GM12878 (cell line): ENCODE data around the gene ADD1. TPM values are rescaled to one million over a fixed set of nuclear protein-coding genes. Genes with fewer than 3 reads are reported as not detected.

Experiments
- BRCA1 ChIP-seq: IDR thresholded peaks from 2 replicates; pipeline ENCODE4 v1.6.1; 2011; ENCODE audit warnings: low read depth, low read length, improper control_type of control experiment
- CHD2 ChIP-seq: IDR thresholded peaks from 2 replicates; pipeline ENCODE4 v1.6.1; 2011; ENCODE audit warnings: low read depth, low read length, improper control_type of control experiment, borderline replicate concordance
- HCFC1 ChIP-seq: fragments of 150-350 bp; IDR thresholded peaks from 2 replicates; pipeline ENCODE4 v1.6.1; 2014; ENCODE audit warnings: low read length
- KAT2A ChIP-seq: conservative IDR thresholded peaks from 2 replicates; pipeline ENCODE4 v1.6.1; 2011; ENCODE audit warnings: low read depth, low read length; ENCODE audit not compliant: control insufficient read depth
- LARP7 ChIP-seq: fragments of 450-650 bp; IDR thresholded peaks from 2 replicates; pipeline ENCODE4 v1.6.1; 2017; ENCODE audit warnings: mild to moderate bottlenecking
- SMAD1 ChIP-seq: fragments of 450-650 bp; IDR thresholded peaks from 2 replicates; pipeline ENCODE4 v1.6.1; 2018; ENCODE audit warnings: mild to moderate bottlenecking, low read depth; ENCODE audit not compliant: partially characterized antibody
- SMAD5 ChIP-seq: IDR thresholded peaks from 2 replicates; pipeline ENCODE4 v1.6.1; 2016; ENCODE audit warnings: antibody characterized with exemption, low read depth
- SMARCA5 ChIP-seq: fragments of 450-650 bp; IDR thresholded peaks from 2 replicates; pipeline ENCODE4 v1.6.1; 2017; ENCODE audit warnings: mild to moderate bottlenecking
- STAT3 ChIP-seq: IDR thresholded peaks from 2 replicates; pipeline ENCODE4 v1.6.1; 2011; ENCODE audit warnings: low read depth, low read length, improper control_type of control experiment
- ZNF217 ChIP-seq: fragments of 450-650 bp; IDR thresholded peaks from 2 replicates; pipeline ENCODE4 v1.6.1; 2017; ENCODE audit warnings: antibody characterized with exemption, mild to moderate bottlenecking
- ZNF622 ChIP-seq: fragments of 450-650 bp; IDR thresholded peaks from 2 replicates; pipeline ENCODE4 v1.6.1; 2017; ENCODE audit warnings: mild to moderate bottlenecking, inconsistent platforms
- polyA plus RNA-seq, 11 experiments: library from polyadenylated mRNA; depleted of rRNA in 4 of 11; unstranded in 6 of 11; stranded (reverse) in 5 of 11; fragments of >200 nt; fragmentation: Nextera tagmentation in 4 of 11; fragmentation: Illumina TruSeq in 1 of 11; extraction: Ambion mirVana in 4 of 11; extraction: Trizol in 1 of 11; gene quantifications; 1 replicate in 1 of 11; 2 replicates in 10 of 11; pipeline versions ENCODE4 v1.2.1 to v1.2.3, GENCODE V29; 2011 to 2016; ENCODE audit warnings: inconsistent platforms in 2 of 11, missing spikeins in 2 of 11, low read depth in 1 of 11
- total RNA-seq, 4 experiments: library from RNA; depleted of rRNA in 3 of 4; stranded (reverse); fragments of >200 nt in 3 of 4; fragmentation: Illumina TruSeq in 1 of 4; extraction: Trizol in 1 of 4; gene quantifications; 2 replicates each; pipeline versions ENCODE4 v1.2.1 to v1.2.3, GENCODE V29; 2013 to 2021
- TF ChIP-seq, protein P1 (sequence below): fragments of 450-650 bp; IDR thresholded peaks from 2 replicates; pipeline ENCODE4 v1.6.1; 2016; ENCODE audit warnings: mild to moderate bottlenecking
- TF ChIP-seq, protein P2 (sequence below): fragments of 450-650 bp; IDR thresholded peaks from 2 replicates; pipeline ENCODE4 v1.6.1; 2016; ENCODE audit warnings: mild to moderate bottlenecking
- TF ChIP-seq, protein P3 (sequence below): IDR thresholded peaks from 2 replicates; pipeline ENCODE4 v1.6.1; 2012; ENCODE audit warnings: mild to moderate bottlenecking, low read depth, low read length
- TF ChIP-seq, protein P4 (sequence below): IDR thresholded peaks from 2 replicates; pipeline ENCODE4 v1.6.1; 2011; ENCODE audit warnings: borderline replicate concordance, low read depth, mild to moderate bottlenecking, moderate library complexity, mixed read lengths, low read length; ENCODE audit not compliant: insufficient read depth; ENCODE audit errors: extremely low read length

Gene ADD1
- total and polyA plus RNA-seq, 10 of the 15 experiments (the other 5 are each of a cell fraction or from before 2014, with no cell fraction given): 21.6 to 182 (median 105) TPM

DNA sequence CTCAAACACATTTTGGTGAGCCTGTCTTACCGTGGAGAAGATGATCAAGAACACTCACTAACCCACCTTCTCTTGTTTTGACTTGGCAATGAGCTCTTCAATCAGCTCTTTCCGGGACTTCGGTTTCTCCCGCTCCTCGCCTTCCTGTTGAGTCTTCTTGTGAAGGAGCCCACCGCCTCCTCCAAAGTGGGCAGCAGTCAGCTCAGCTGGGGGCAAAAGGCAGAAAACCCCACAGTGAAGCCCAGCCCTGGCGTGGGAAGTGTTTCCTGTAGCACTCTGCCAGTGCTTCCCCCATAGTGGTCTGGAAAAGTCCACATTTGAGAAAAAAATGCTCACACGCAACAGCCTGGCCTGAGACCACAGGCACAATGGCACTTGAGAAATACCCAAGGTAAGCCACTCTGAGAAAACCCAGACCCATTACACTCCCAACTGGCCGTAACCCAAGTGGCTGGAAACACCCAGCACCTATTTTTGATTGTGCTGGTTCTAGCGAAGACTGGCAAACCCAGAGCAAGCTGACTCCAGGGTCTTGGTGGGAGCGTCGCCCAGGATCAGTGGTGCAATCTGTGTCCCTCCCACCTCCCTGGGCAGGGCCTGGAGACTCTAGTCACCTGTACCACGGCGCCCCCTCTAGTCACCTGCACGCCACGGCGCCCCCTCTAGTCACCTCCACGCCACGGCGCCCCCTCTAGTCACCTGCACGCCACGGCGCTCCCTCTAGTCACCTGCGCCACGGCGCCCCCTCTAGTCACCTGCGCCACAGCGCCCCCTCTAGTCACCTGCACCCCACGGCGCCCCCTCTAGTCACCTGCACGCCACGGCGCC, 110.9 kb downstream of the ADD1 start (continued):
- no peak for TF ChIP-seq STAT3
- no peak for TF ChIP-seq ZNF217
- TF ChIP-seq SMAD1: no peak
- TF ChIP-seq, protein P1, sequence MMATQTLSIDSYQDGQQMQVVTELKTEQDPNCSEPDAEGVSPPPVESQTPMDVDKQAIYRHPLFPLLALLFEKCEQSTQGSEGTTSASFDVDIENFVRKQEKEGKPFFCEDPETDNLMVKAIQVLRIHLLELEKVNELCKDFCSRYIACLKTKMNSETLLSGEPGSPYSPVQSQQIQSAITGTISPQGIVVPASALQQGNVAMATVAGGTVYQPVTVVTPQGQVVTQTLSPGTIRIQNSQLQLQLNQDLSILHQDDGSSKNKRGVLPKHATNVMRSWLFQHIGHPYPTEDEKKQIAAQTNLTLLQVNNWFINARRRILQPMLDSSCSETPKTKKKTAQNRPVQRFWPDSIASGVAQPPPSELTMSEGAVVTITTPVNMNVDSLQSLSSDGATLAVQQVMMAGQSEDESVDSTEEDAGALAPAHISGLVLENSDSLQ: no peak
- TF ChIP-seq, protein P2, sequence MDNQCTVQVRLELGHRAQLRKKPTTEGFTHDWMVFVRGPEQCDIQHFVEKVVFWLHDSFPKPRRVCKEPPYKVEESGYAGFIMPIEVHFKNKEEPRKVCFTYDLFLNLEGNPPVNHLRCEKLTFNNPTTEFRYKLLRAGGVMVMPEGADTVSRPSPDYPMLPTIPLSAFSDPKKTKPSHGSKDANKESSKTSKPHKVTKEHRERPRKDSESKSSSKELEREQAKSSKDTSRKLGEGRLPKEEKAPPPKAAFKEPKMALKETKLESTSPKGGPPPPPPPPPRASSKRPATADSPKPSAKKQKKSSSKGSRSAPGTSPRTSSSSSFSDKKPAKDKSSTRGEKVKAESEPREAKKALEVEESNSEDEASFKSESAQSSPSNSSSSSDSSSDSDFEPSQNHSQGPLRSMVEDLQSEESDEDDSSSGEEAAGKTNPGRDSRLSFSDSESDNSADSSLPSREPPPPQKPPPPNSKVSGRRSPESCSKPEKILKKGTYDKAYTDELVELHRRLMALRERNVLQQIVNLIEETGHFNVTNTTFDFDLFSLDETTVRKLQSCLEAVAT: no peak
- TF ChIP-seq, protein P3, sequence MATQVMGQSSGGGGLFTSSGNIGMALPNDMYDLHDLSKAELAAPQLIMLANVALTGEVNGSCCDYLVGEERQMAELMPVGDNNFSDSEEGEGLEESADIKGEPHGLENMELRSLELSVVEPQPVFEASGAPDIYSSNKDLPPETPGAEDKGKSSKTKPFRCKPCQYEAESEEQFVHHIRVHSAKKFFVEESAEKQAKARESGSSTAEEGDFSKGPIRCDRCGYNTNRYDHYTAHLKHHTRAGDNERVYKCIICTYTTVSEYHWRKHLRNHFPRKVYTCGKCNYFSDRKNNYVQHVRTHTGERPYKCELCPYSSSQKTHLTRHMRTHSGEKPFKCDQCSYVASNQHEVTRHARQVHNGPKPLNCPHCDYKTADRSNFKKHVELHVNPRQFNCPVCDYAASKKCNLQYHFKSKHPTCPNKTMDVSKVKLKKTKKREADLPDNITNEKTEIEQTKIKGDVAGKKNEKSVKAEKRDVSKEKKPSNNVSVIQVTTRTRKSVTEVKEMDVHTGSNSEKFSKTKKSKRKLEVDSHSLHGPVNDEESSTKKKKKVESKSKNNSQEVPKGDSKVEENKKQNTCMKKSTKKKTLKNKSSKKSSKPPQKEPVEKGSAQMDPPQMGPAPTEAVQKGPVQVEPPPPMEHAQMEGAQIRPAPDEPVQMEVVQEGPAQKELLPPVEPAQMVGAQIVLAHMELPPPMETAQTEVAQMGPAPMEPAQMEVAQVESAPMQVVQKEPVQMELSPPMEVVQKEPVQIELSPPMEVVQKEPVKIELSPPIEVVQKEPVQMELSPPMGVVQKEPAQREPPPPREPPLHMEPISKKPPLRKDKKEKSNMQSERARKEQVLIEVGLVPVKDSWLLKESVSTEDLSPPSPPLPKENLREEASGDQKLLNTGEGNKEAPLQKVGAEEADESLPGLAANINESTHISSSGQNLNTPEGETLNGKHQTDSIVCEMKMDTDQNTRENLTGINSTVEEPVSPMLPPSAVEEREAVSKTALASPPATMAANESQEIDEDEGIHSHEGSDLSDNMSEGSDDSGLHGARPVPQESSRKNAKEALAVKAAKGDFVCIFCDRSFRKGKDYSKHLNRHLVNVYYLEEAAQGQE: 0 out of 2 replicates have a peak, but pooled peaks have one; percentile 24
- TF ChIP-seq CHD2: no peak
- no peak for TF ChIP-seq ZNF622
- no peak for TF ChIP-seq HCFC1
- TF ChIP-seq, protein P4, sequence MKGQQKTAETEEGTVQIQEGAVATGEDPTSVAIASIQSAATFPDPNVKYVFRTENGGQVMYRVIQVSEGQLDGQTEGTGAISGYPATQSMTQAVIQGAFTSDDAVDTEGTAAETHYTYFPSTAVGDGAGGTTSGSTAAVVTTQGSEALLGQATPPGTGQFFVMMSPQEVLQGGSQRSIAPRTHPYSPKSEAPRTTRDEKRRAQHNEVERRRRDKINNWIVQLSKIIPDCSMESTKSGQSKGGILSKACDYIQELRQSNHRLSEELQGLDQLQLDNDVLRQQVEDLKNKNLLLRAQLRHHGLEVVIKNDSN: no peak
- TF ChIP-seq SMARCA5: peak; percentile 58; the same call in 1 of the 2 replicates
- no peak for TF ChIP-seq KAT2A
- TF ChIP-seq SMAD5: no peak
- no peak for TF ChIP-seq LARP7
- TF ChIP-seq BRCA1: no peak
